GM12878 (cell line): ENCODE measurements around the gene RINL. TPM values are rescaled to one million over a fixed set of nuclear protein-coding genes. Genes with fewer than 3 reads are reported as not detected.
A peak's percentile ranks its signal among the peaks of the same experiment; 100 is the strongest.

ENCODE experiments used
- DPF2 ChIP-seq: fragments of 450-650 bp; IDR thresholded peaks from 2 replicates; pipeline ENCODE4 v1.6.1; 2017; ENCODE audit warnings: mild to moderate bottlenecking
- HSF1 ChIP-seq: fragments of 150-350 bp; IDR thresholded peaks from 2 replicates; pipeline ENCODE4 v1.6.1; 2014; ENCODE audit warnings: mild to moderate bottlenecking, low read depth, low read length
- IKZF1 ChIP-seq: fragments of 450-650 bp; conservative IDR thresholded peaks from 2 replicates; pipeline ENCODE4 v1.6.1; 2017; ENCODE audit warnings: antibody characterized with exemption, mild to moderate bottlenecking
- JUND ChIP-seq: IDR thresholded peaks from 2 replicates; pipeline ENCODE4 v1.6.1; 2012; ENCODE audit warnings: low read depth, mild to moderate bottlenecking, low read length, improper control_type of control experiment, moderate library complexity
- POLR2AphosphoS2 ChIP-seq: IDR thresholded peaks from 2 replicates; pipeline ENCODE4 v1.6.1; 2011; ENCODE audit warnings: low read depth, mild to moderate bottlenecking, low read length, improper control_type of control experiment, moderate library complexity
- RCOR1 ChIP-seq: conservative IDR thresholded peaks from 2 replicates; pipeline ENCODE4 v1.6.1; 2012; ENCODE audit warnings: low read depth, low read length, improper control_type of control experiment
- RELA ChIP-seq: fragments of 450-650 bp; IDR thresholded peaks from 2 replicates; pipeline ENCODE4 v1.8.0; 2014; ENCODE audit warnings: borderline replicate concordance; ENCODE audit not compliant: partially characterized antibody
- TAF1 ChIP-seq: IDR thresholded peaks from 2 replicates; pipeline ENCODE4 v1.6.1; 2011; ENCODE audit warnings: mild to moderate bottlenecking, low read depth, low read length, borderline replicate concordance
- TCF3 ChIP-seq: IDR thresholded peaks from 2 replicates; pipeline ENCODE4 v1.6.1; 2012; ENCODE audit warnings: low read depth, mild to moderate bottlenecking, low read length, borderline replicate concordance; ENCODE audit not compliant: insufficient read depth
- polyA plus RNA-seq, 11 experiments: library from polyadenylated mRNA; depleted of rRNA in 4 of 11; unstranded in 6 of 11; stranded (reverse) in 5 of 11; fragments of >200 nt; fragmentation: Nextera tagmentation in 4 of 11; fragmentation: Illumina TruSeq in 1 of 11; extraction: Ambion mirVana in 4 of 11; extraction: Trizol in 1 of 11; gene quantifications; 1 replicate in 1 of 11; 2 replicates in 10 of 11; pipeline versions ENCODE4 v1.2.1 to v1.2.3, GENCODE V29; 2011 to 2016; ENCODE audit warnings: inconsistent platforms in 2 of 11, missing spikeins in 2 of 11, low read depth in 1 of 11
- total RNA-seq, 4 experiments: library from RNA; depleted of rRNA in 3 of 4; stranded (reverse); fragments of >200 nt in 3 of 4; fragmentation: Illumina TruSeq in 1 of 4; extraction: Trizol in 1 of 4; gene quantifications; 2 replicates each; pipeline versions ENCODE4 v1.2.1 to v1.2.3, GENCODE V29; 2013 to 2021

Gene RINL
- total and polyA plus RNA-seq, 10 of the 15 experiments (the other 5 are each of a cell fraction or from before 2014, with no cell fraction given), result 14.5 to 64.2 (median 47.6) TPM

DNA sequence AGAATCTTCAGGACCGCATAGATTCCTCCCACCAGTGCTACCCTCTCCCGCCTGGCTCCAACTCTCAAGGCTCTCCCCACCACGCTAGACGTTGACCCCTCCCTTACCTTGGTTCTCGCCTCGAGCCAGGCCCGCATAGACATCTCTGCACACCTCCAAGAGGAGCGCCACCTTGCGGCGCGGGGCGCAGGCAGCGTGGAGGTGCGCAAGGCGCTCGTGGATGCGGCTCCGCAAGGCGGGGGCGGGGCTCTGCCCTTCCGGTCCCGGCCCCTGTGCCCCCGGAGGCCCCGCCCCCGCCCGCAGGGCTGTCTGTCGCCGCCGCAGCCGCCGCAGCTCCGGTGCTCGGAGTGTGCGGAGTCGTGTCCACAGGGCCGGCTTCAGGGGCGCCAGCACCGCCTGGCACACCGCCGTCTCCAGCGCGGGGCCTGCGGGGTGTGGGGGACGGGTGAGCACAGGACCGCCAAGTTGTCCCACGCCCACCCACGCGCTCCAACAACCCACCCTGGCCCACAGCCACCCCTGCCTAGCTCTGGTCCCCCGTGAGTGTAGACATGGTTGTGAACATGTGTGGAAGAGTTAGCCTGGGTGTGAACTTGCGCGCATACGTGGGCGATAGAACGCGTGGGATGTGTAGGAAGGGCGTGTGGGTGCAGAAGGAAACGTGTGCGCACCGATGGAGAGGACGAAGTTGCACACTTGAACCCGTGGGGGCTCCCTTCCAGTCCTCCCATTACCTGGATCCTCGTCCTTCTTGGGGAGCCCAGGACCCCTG lies 8.1 kb downstream of the RINL start (continued):
- TF ChIP-seq HSF1, result no peak
- TF ChIP-seq TAF1, result no peak
- TF ChIP-seq JUND, result no peak
- TF ChIP-seq TCF3, result no peak
- TF ChIP-seq RCOR1, result no peak
- peak; percentile 65 for TF ChIP-seq IKZF1
- no peak; the same call in 1 of the 2 replicates for TF ChIP-seq POLR2AphosphoS2
- TF ChIP-seq RELA, result peak; percentile 55
- peak; percentile 69; the same call in 1 of the 2 replicates for TF ChIP-seq DPF2
- TF ChIP-seq, all 136 proteins: peak for 36
